GM23248 (cell line): ENCODE data around the gene ADGRV1. TPM values are rescaled to one million over a fixed set of nuclear protein-coding genes. Genes with fewer than 3 reads are reported as not detected.
A peak's percentile ranks its signal among the peaks of the same experiment; 100 is the strongest.

ENCODE experiments used
- DNase-seq: peaks from one replicate; pipeline ENCODE4 v3.0.0-alpha.2; 2015
- H2AFZ ChIP-seq: fragments of 200-600 bp; sonication (generic); 2 replicates; pipeline ENCODE4 v1.6.1; 2016; ENCODE audit warnings: antibody characterized with exemption
- H3F3A ChIP-seq: fragments of 200-600 bp; sonication (generic); 2 replicates; pipeline ENCODE4 v1.6.1; 2016; ENCODE audit warnings: mild to moderate bottlenecking, antibody characterized with exemption, mixed run types; ENCODE audit not compliant: insufficient read depth
- H3K27ac ChIP-seq: fragments of 200-600 bp; sonication (generic); 2 replicates; pipeline ENCODE4 v1.5.1; 2016; ENCODE audit warnings: mild to moderate bottlenecking
- H3K27me3 ChIP-seq: fragments of 200-600 bp; sonication (generic); replicated peaks from 2 replicates; pipeline ENCODE4 v1.6.1; 2016; ENCODE audit warnings: mild to moderate bottlenecking; ENCODE audit not compliant: insufficient read depth
- H3K36me3 ChIP-seq: fragments of 200-600 bp; sonication (generic); 2 replicates; pipeline ENCODE4 v1.6.1; 2016; ENCODE audit warnings: low read depth, mild to moderate bottlenecking
- H3K4me1 ChIP-seq: fragments of 200-600 bp; sonication (generic); 2 replicates; pipeline ENCODE4 v1.6.1; 2016; ENCODE audit warnings: mild to moderate bottlenecking; ENCODE audit not compliant: insufficient read depth
- H3K4me2 ChIP-seq: fragments of 200-600 bp; sonication (generic); one replicate; pipeline ENCODE4 v1.6.1; 2016; ENCODE audit warnings: mild to moderate bottlenecking; ENCODE audit not compliant: unreplicated experiment
- H3K4me3 ChIP-seq: fragments of 200-600 bp; sonication (generic); 2 replicates; pipeline ENCODE4 v1.5.1; 2016; ENCODE audit warnings: mild to moderate bottlenecking
- H3K79me2 ChIP-seq: fragments of 200-600 bp; sonication (generic); 2 replicates; pipeline ENCODE4 v1.6.1; 2016; ENCODE audit warnings: mild to moderate bottlenecking; ENCODE audit not compliant: insufficient read depth
- H3K9ac ChIP-seq: fragments of 200-600 bp; sonication (generic); 2 replicates; pipeline ENCODE4 v1.6.1; 2016; ENCODE audit warnings: mild to moderate bottlenecking
- H3K9me2 ChIP-seq: fragments of 200-600 bp; sonication (generic); 2 replicates; pipeline ENCODE4 v1.6.1; 2016; ENCODE audit warnings: mixed run types, mild to moderate bottlenecking, moderate library complexity; ENCODE audit not compliant: insufficient read depth
- H3K9me3 ChIP-seq: fragments of 200-600 bp; sonication (generic); one replicate; pipeline ENCODE4 v1.6.1; 2017; ENCODE audit warnings: low read depth
- H4K20me1 ChIP-seq: fragments of 200-600 bp; sonication (generic); 2 replicates; pipeline ENCODE4 v1.6.0; 2016; ENCODE audit not compliant: insufficient read depth
- EZH2 ChIP-seq: fragments of 200-600 bp; sonication (generic); IDR thresholded peaks from 2 replicates; pipeline ENCODE4 v1.6.1; 2018; ENCODE audit warnings: antibody characterized with exemption, mild to moderate bottlenecking; ENCODE audit not compliant: insufficient read depth, poor library complexity, severe bottlenecking
- EZH2phosphoT487 ChIP-seq: fragments of 200-600 bp; sonication (generic); IDR thresholded peaks from 2 replicates; pipeline ENCODE4 v1.6.1; 2018; ENCODE audit warnings: antibody characterized with exemption, moderate library complexity, mild to moderate bottlenecking, low read depth; ENCODE audit not compliant: insufficient read depth
- WGBS, 2 experiments: methylation state at CpG; one replicate each; pipeline ENCODE4 v1.1.6; 2015 to 2017; ENCODE audit warnings: low lambda C conversion rate in 2 of 2, low coverage in 1 of 2; ENCODE audit errors: missing lambda C conversion rate in 2 of 2; 5-methylcytosine and 5-hydroxymethylcytosine counted together
- in situ Hi-C: fragments of 300-500 bp; cut with MboI; formaldehyde crosslinking; loops from 2 replicates; pipeline ENCODE4 v1.15.0; 2020
- polyA plus RNA-seq: library from polyadenylated mRNA; unstranded; fragments of >200 nt; fragmentation: Nextera tagmentation; extraction: Ambion mirVana; gene quantifications from 2 replicates; pipeline ENCODE4 v1.2.1, GENCODE V29; 2016
- total RNA-seq: library from RNA; depleted of rRNA; stranded (reverse); fragments of >200 nt; shearing (Covaris generic); gene quantifications from 2 replicates; pipeline ENCODE4 v1.2.3, GENCODE V29; 2014

The ADGRV1 gene
- total and polyA plus RNA-seq, 2 experiments from 2014 or later: not detected

GRCh38 chr5:91206103-91206502, 647.5 kb downstream of the ADGRV1 start:
- Histone ChIP-seq H3K79me2 (no peaks in the 10 kb centered on the region), H3K27ac (no peak overlapping the region), H4K20me1 (no peaks in the 10 kb centered on the region), H3K4me2 (no peak overlapping the region), H3F3A (peaks cover 8% of the 10 kb centered on the region; the same call in 1 of the 2 replicates), H3K4me3 (no peak overlapping the region), H3K9ac (no peak overlapping the region), H2AFZ (no peak overlapping the region), H3K9me2 (no peaks in the 10 kb centered on the region), H3K9me3 (no peaks in the 10 kb centered on the region), H3K4me1 (peaks cover 15% of the 10 kb centered on the region), H3K27me3 (no peaks in the 10 kb centered on the region), H3K36me3 (no peaks in the 10 kb centered on the region)
- TF ChIP-seq EZH2: no peak
- TF ChIP-seq EZH2phosphoT487: no peak
- no peak for DNase-seq
- in situ Hi-C loops: no loop called here
- 98% methylated on average over 4 of the region's 5 CpGs for WGBS, 2 experiments

GRCh38 chr5:91206734-91207133, 648.1 kb downstream of the ADGRV1 start:
- no peak overlapping the region for H3K9ac ChIP-seq
- no peaks in the 10 kb centered on the region for H3K9me2 ChIP-seq
- no peaks in the 10 kb centered on the region for H3K9me3 ChIP-seq
- no peaks in the 10 kb centered on the region for H3K36me3 ChIP-seq
- no peak overlapping the region for H3K4me3 ChIP-seq
- H3K27me3 ChIP-seq: no peaks in the 10 kb centered on the region
- H2AFZ ChIP-seq: no peak overlapping the region
- 40 to 47% methylated on average over 2 of the region's 2 CpGs for WGBS, 2 experiments
- peak overlapping the region; percentile 35 for H3K4me2 ChIP-seq
- peaks cover 21% of the 10 kb centered on the region for H3K4me1 ChIP-seq
- no peak overlapping the region for H3K27ac ChIP-seq
- DNase-seq: peak; percentile 88
- TF ChIP-seq EZH2phosphoT487: no peak
- TF ChIP-seq EZH2: no peak
- in situ Hi-C loops: no loop called here
- H4K20me1 ChIP-seq: no peaks in the 10 kb centered on the region
- no peaks in the 10 kb centered on the region for H3K79me2 ChIP-seq
- H3F3A ChIP-seq: peaks cover 15% of the 10 kb centered on the region

DNA sequence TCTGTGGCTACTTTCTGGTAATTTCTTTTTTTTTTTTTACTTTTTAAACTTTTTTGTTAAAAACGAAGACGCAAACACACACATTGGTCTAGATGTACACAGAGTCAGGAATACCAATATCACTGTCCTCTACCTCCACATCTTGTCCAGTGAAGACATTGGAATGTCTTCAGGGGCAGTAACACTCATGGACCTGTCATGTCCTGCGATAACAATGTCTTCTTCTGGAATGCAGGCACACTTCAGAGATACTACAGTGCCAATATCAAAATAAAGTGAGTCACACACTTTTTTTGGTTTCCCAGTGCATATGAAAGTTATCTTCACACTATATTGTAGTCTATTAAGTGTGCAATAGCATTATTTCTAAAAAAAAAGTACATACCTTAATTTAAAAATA, 648.7 kb downstream of the ADGRV1 start:
- no peaks in the 10 kb centered on the region for H3K27me3 ChIP-seq
- peaks cover 20% of the 10 kb centered on the region for H3F3A ChIP-seq
- no peak overlapping the region for H3K9ac ChIP-seq
- H3K4me3 ChIP-seq: no peak overlapping the region
- H3K79me2 ChIP-seq: no peaks in the 10 kb centered on the region
- no peaks in the 10 kb centered on the region for H3K36me3 ChIP-seq
- DNase-seq: peak; percentile 50
- TF ChIP-seq EZH2 (no peak), EZH2phosphoT487 (no peak)
- no peaks in the 10 kb centered on the region for H3K9me2 ChIP-seq
- in situ Hi-C loops: no loop called here
- no peaks in the 10 kb centered on the region for H4K20me1 ChIP-seq
- whole genome bisulfite sequencing, 2 experiments: 57 to 59% methylated on average over 3 of the region's 3 CpGs
- H3K4me1 ChIP-seq: peaks cover 27% of the 10 kb centered on the region
- H3K4me2 ChIP-seq: peak overlapping the region; percentile 35
- peak overlapping the region; percentile 19 for H3K27ac ChIP-seq
- H2AFZ ChIP-seq: no peak overlapping the region
- no peaks in the 10 kb centered on the region for H3K9me3 ChIP-seq

- Histone ChIP-seq H3K4me1 (peaks cover 32% of the 10 kb centered on the region), H3K9me3 (no peaks in the 10 kb centered on the region), H3K9me2 (no peaks in the 10 kb centered on the region), H3K4me3 (peak overlapping the region; percentile 49), H2AFZ (peak overlapping the region; percentile 67), H3F3A (peaks cover 34% of the 10 kb centered on the region), H3K36me3 (no peaks in the 10 kb centered on the region), H3K27me3 (no peaks in the 10 kb centered on the region), H3K79me2 (no peaks in the 10 kb centered on the region), H3K9ac (peak overlapping the region; percentile 71), H3K4me2 (peak overlapping the region; percentile 80), H3K27ac (peak overlapping the region; percentile 92), H4K20me1 (no peaks in the 10 kb centered on the region)
- in situ Hi-C loops: no loop called here
- TF ChIP-seq EZH2phosphoT487 (no peak), EZH2 (no peak)
- DNase-seq: peak; percentile 72
- 12% methylated on average over 6 of the region's 6 CpGs for WGBS, 2 experiments
These were observed 653.6 kb downstream of the ADGRV1 start for GRCh38 chr5:91211997-91212713.
